Effector CD4-positive, alpha-beta T cell (primary cell): ENCODE measurements around the gene RNF10.
"Not testable (repeated sequence)": the region's sequence is repeated elsewhere in the genome, so short reads cannot be mapped to it uniquely, and the experiment has no call there.

Experiments
- DNase-seq: peaks from one replicate; pipeline ENCODE4 v3.0.0-alpha.2; 2020

Gene RNF10

DNA sequence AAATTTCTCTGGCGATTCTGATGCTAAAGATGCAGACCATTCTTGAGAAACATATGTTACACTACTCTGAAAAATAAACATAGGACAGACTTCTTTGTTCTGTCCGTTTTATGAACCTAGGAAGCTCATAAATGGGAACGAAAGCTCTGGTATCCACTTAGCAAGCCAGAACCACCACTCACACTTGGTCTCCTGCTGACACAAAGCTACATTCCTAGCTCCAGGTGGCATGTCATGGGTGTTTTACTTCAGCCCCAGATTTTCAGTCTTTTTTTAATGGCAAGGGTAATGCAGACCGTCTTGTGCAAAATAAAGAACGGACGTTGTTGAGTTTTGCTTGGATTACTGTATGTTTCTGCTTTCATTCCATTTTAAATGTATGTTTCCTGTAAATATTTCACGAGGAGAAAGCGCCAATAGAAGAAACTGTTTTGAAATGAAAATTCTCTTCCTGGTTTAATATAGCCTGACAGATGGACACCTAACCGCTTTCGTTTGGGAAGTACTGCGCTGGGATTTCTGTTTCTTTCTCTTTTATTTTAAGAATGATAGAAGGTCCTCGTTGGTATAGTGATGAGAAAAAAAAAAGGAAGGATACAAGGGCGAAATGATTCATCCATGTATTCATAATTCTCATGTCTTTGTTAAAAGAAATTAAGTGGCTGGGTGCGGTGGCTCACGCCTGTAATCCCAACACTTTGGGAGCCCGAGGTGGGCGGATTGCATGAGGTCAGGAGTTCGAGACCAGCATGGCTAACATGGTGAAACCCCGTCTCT is 4.3 kb upstream of the RNF10 start:
- no peak for DNase-seq

- not testable (repeated sequence) for DNase-seq
Measured at GRCh38 chr12:120530418-120530761, 3.8 kb upstream of the RNF10 start.

GRCh38 chr12:120532701-120533238 is 1.4 kb upstream of the RNF10 start:
- no peak for DNase-seq

- DNase-seq, result peak; percentile 40
Measured at GRCh38 chr12:120534703-120535655, 823 bp downstream of the RNF10 start.

DNA sequence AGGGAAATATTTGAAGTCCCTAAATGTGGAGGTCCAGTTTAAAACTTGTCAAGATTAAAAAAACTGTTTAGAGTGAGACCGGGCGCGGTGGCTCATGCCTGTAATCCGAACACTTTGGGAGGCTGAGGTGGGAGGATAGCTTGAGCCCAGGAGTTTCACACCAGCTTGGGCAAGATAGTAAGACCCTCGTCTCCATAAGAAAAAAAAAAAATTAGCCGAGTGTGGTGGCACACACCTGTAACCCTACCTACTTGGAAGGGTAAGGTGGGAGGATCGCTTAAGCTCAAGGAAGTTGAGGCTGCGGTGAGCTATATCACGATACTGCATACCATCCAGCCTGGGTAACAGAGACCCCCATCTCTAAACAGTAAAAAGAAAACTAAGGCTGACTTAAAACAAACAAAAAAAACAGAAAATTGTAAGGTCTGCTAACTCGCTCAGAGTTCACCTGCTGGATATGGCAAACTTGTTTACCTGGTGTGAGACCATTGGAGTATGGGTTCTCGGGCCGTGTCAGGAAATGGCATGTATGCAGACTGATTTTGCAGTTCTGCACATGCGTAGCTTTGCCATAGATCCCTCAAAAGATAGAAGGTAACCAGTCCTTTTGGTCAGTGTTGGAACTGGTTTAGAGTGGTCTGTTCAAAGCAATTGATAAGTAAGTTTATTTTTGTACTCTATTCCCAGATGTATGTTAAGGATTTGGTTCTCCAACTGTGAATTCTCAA is 2.1 kb downstream of the RNF10 start:
- DNase-seq, result peak; percentile 24

GRCh38 chr12:120537856-120538220 is 3.7 kb downstream of the RNF10 start:
- DNase-seq, result no peak

DNA sequence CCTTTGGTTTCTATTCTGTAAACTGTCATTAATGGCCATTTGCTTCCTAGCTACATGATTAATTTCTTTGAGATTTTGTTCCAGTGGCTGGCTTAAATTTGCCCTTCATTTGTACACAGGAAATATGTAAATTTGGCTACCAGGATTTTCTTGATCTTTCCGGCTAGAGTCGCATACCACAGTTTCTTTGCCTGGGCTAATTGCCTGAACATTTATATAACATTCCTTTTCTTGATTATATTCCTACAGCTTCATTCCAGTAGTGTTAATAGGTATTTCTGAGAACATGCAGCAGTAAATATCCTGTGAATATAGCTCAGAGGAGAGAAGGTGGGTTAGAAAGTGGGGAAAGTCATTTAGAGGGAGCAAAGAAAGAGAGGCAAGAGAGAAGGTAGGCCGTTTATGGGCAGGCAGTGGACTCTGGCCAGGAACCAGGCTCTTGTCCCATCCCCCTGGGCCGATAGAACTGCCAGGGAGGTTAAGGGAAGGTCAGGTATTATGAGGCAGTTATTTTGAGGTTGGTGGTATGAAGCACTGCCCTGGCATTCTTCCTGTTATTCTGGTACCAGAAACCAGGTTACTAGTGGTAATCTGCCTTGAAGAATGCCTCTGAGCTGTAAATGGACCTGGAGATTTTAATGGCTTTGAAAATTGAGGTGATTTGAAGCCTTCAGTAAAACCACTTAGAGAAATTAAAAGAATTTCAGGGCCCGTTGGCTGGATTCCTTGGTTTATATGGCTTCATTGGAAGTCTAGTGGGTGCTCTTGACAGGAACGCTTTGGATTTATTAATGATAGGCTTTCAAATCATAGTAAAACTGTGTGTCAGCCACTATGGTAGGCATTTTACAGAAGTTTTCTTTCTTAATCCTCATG is 4.4 kb downstream of the RNF10 start:
- DNase-seq, result no peak

- DNase-seq, result no peak
Measured at GRCh38 chr12:120539303-120539702, 5.1 kb downstream of the RNF10 start.

GRCh38 chr12:120540445-120540844 is 6.3 kb downstream of the RNF10 start:
- no peak for DNase-seq

GRCh38 chr12:120542166-120542565 is 8.0 kb downstream of the RNF10 start:
- no peak for DNase-seq

DNA sequence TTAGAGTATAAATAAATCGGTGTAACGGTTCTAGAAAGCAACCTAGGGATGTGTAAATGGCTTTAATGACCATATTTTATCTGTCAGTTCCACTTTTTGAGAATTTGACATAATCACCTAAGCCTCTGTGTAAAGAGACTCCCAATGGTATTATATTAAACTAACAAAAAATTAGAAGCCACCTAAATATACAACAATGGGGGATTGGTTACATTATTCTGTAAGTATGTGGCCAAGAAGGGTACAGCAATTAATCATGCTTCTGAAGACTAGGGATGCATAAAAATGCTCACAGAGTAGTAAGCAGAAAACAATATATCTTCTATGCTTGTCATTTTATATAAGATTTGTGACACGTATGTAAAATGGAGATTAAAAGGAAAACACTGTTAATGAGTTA is 10.5 kb downstream of the RNF10 start:
- DNase-seq, result no peak

DNA sequence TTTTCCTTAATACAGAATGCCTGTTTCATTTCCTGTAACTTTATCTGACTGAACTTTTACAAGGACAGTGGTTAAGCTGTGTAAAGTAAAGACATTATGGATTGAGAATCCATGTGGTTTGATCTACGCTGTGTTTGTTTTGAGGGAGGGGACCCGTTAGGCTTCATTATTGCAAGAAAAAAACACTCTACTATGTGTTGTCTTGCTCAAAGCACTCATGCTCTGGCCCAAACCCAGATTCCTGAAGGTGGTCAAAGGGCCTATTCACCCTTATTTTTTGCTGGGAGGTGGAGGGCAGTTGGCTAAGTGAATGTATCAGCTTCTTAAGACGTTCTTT is 11.9 kb downstream of the RNF10 start:
- DNase-seq, result no peak

DNA sequence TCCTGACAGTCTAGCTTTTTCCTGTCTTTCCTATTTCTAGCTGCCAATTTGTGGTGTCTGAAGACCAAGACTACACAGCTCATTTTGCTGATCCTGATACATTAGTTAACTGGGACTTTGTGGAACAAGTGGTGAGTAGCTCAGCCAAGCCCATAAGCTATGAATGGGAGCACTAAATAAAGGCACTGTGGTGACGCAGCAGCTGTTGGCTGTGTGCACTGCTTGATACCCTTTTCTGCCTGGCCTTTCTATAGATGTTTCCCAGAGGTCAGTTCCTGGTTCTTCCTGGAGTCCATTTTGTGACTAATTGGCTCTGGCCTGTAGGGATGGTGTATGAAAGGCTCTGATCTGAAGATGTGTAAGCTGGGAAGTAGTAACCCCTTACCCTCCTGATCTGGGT is 20.5 kb downstream of the RNF10 start:
- no peak for DNase-seq

DNA sequence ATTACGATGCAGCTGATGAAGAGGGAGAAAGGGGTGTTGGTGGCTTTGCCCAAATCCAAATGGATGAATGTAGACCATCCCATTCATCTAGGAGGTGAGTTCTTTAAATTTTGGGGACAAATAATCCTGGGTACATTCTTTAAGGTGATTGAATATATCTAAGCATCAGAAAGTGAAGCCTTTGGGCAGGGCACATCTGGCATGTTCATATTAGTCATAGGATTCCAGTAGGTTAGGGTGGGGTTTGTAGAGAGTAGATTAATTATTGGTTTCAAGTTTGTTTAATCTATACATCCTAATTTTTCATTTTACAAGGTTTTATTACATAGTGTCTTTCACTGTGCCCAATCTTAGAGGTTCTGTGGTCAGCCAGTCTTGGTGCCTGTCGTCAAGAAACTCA is 23.4 kb downstream of the RNF10 start:
- no peak for DNase-seq

DNA sequence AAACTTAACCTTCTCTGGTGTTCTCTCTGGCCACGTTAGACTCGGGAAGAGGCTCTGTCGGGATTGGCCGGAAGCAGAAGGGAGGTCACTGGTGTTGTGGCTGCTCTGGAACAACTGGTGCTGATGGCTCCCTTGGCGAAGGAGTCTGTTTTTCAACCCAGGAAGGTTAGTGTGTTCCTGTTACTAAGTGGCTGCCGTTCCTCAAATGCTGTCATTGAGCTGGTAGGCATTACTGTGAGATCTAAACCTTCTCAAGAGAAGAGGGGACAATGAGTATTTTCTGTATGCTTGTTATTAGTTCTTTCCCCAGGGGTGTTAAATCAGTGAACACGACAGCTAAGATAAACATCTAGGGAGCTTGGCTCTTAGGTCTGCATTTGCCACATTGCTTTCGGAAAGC is 28.8 kb downstream of the RNF10 start:
- DNase-seq, result no peak

GRCh38 chr12:120563495-120563894 is 29.3 kb downstream of the RNF10 start:
- no peak for DNase-seq

DNA sequence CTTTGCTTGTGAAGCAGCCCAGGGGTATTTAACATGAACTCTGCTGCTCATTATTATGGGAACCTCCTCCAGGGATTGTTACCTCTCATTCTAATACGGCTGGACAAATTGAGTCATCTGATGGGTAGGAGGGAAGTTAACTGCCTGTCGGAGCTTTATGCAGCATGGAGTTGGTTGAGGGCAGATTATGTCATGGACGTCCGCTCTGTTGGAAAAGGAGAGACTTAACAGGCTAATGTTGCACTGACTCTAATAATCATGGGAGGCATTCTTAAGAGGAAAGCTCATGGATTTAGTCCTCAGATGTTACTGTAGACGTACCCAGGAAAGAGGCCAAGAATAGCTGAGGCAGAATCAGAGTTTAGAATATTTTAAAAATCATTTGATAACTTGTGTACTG is 37.1 kb downstream of the RNF10 start:
- no peak for DNase-seq

- DNase-seq, result no peak
Measured at GRCh38 chr12:120573560-120573959, 39.4 kb downstream of the RNF10 start.

- no peak for DNase-seq
Measured at GRCh38 chr12:120574106-120574505, 40.0 kb downstream of the RNF10 start.

DNA sequence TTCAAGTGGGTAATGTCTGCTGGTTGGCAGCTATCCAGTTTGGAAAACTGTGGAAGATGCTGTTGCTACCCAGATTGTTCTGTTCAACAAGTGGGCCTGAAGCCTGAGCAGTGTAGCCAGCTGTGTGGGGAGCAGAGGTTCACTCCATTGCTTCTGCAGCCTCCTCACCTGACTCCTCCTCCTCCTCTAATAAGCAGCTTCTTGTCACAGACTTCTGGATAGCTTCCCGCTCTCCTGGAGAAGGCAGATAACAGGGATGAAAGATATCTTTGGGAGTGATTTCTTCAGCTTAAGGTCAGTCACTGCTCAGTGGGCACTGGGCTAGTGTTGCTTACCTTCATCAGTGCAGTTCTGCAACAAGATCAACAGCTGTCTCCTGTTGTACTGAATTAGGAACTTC is 45.0 kb downstream of the RNF10 start:
- no peak for DNase-seq

DNA sequence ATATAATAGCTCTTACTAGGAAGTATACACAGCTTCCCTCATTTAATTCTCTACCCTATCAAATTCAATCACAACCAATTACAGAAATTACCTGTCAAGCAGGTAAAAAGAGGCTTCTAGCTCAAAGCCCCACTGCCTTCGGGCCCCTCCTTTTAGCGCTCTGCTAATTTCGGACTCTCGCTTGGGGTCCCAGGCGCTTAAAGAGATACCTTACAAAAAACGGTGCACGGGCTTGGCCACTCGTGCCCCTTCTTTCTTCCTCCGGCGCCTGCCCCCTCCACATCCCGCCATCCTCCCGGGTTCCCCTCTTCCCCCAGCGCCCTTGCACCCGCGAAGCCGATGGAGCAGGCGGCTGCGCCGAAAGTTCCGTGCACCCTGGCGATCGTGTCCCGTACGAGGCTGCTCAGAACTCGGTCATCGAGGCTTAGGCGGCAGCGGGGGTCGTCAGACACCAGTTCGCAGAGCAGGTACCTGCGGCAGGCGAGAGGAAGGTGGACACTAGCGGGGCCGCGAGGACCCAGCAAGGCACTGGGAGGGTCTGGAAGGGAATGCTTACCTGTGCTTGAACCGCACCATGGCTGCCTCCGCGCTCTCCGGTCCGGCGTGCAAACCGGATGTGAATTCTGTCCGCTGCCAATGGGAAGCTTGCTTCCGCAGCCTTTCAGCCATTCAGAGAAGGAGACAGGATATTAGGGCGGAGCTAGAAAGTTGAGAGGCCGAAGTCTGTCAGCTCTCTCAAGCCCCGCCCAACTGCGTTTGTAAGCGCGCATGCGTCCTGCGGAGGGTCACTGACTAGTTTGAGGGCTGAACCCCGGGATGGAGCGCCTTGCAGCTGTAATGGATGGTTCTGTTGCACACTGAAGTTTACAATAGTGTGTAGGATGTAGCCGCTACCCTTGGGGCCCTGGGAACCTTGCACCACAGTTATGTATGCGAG is 46.9 kb downstream of the RNF10 start, which contains the start of gene POP5:
TSS of gene POP5 (minus strand) at position 616 of the 937 bp plus-strand sequence. CDS start at position 576, 40 bp downstream.
- peak; percentile 88 for DNase-seq
